Astrocyte of the spinal cord (primary cell): ENCODE results near the gene NTS.
A peak's percentile ranks its signal among the peaks of the same experiment; 100 is the strongest.

Source experiments
- DNase-seq: peaks from one replicate; pipeline ENCODE4 v3.0.0; 2011; ENCODE audit warnings: low read depth, low spot score
- H3K4me3 ChIP-seq: 2 replicates; pipeline ENCODE4 v1.5.1; 2011; ENCODE audit warnings: low read depth, mild to moderate bottlenecking, low read length, moderate library complexity
- CTCF ChIP-seq: IDR thresholded peaks from 2 replicates; pipeline ENCODE4 v1.5.1; 2012; ENCODE audit warnings: low read depth, mild to moderate bottlenecking, low read length, inconsistent platforms
- in situ Hi-C: cut with HindIII; loops from 2 replicates; pipeline ENCODE4 v1.10.0; 2017; ENCODE audit warnings: low sequenced_read_pairs

The NTS gene

GRCh38 chr12:85894653-85895052 is 20.6 kb downstream of the NTS start:
- no peak for TF ChIP-seq CTCF
- no peak for DNase-seq
- no peak overlapping the region for H3K4me3 ChIP-seq
- in situ Hi-C loops, result no loop called here

GRCh38 chr12:85920324-85920947 is 46.3 kb downstream of the NTS start:
- in situ Hi-C loops, result no loop called here
- DNase-seq, result peak; percentile 51
- peak; percentile 46 for TF ChIP-seq CTCF
- H3K4me3 ChIP-seq, result no peak overlapping the region

GRCh38 chr12:85923767-85924331 is 49.8 kb downstream of the NTS start:
- peak; percentile 75 for DNase-seq
- no peak overlapping the region for H3K4me3 ChIP-seq
- peak; percentile 61 for TF ChIP-seq CTCF
- in situ Hi-C loops, result no loop called here

- no peak for TF ChIP-seq CTCF
- in situ Hi-C loops, result no loop called here
- DNase-seq, result no peak
- no peak overlapping the region for H3K4me3 ChIP-seq
These were observed 53.1 kb downstream of the NTS start for GRCh38 chr12:85927166-85927565.
